CD14-positive monocyte (primary cell): ENCODE results near the gene JUP. TPM values are rescaled to one million over a fixed set of nuclear protein-coding genes. Genes with fewer than 3 reads are reported as not detected.
A peak's percentile ranks its signal among the peaks of the same experiment; 100 is the strongest.

Experiments
- DNase-seq, 3 donors: peaks; one replicate each; pipeline ENCODE4 v3.0.0-alpha.2; 2011 to 2022
- H2AFZ ChIP-seq: 2 replicates; pipeline ENCODE4 v1.6.0; 2012; ENCODE audit warnings: mild to moderate bottlenecking, low read depth, low read length, inconsistent platforms; ENCODE audit not compliant: insufficient read depth, poor library complexity, severe bottlenecking
- H3K27ac ChIP-seq, 2 donors: 1 replicate in 1 of 2; 2 replicates in 1 of 2; pipeline ENCODE4 v1.5.1; 2012 to 2013; ENCODE audit warnings: low read length in 2 of 2, control low read depth in 1 of 2, inconsistent platforms in 1 of 2, low read depth in 1 of 2, mild to moderate bottlenecking in 1 of 2
- H3K27me3 ChIP-seq, 2 donors: one replicate each; pipeline versions ENCODE4 v1.6.0 to v1.6.1; 2011 to 2013; ENCODE audit warnings: low read length in 2 of 2; ENCODE audit not compliant: control insufficient read depth in 2 of 2, insufficient read depth in 2 of 2
- H3K36me3 ChIP-seq, 2 donors: replicated peaks in 1 of 2; 1 replicate in 1 of 2; 2 replicates in 1 of 2; pipeline versions ENCODE4 v1.5.1 to v1.6.1; 2012 to 2013; ENCODE audit warnings: low read length in 2 of 2, control low read depth in 1 of 2, inconsistent platforms in 1 of 2, mild to moderate bottlenecking in 1 of 2; ENCODE audit not compliant: insufficient read depth in 2 of 2, control insufficient read depth in 1 of 2
- H3K4me1 ChIP-seq, 2 donors: 1 replicate in 1 of 2; 2 replicates in 1 of 2; pipeline versions ENCODE4 v1.5.1 to v1.6.1; 2012 to 2013; ENCODE audit warnings: low read length in 2 of 2, control low read depth in 1 of 2, inconsistent platforms in 1 of 2, mild to moderate bottlenecking in 1 of 2, moderate library complexity in 1 of 2; ENCODE audit not compliant: insufficient read depth in 2 of 2, control insufficient read depth in 1 of 2
- H3K4me2 ChIP-seq: replicated peaks from 2 replicates; pipeline ENCODE3; 2012; ENCODE audit warnings: low read length, moderate library complexity, mild to moderate bottlenecking; ENCODE audit not compliant: poor library complexity, severe bottlenecking; ENCODE audit errors: extremely low read depth
- H3K4me3 ChIP-seq, 3 experiments: fragments of 200-600 bp in 1 of 3; sonication (generic) in 1 of 3; replicated peaks in 1 of 3; 1 replicate in 2 of 3; 2 replicates in 1 of 3; pipeline ENCODE4 v1.5.1; 2011 to 2013; ENCODE audit warnings: low read length in 3 of 3, mild to moderate bottlenecking in 3 of 3, control low read depth in 2 of 3, low read depth in 2 of 3, inconsistent platforms in 1 of 3, moderate library complexity in 1 of 3
- H3K79me2 ChIP-seq: 2 replicates; pipeline ENCODE4 v1.6.0; 2012; ENCODE audit warnings: mild to moderate bottlenecking, control low read depth, inconsistent platforms, low read length, moderate library complexity; ENCODE audit not compliant: insufficient read depth
- H3K9ac ChIP-seq: 2 replicates; pipeline ENCODE4 v1.6.0; 2017; ENCODE audit warnings: low read length, mild to moderate bottlenecking; ENCODE audit not compliant: insufficient read depth, poor library complexity, severe bottlenecking
- H3K9me3 ChIP-seq, 2 donors: replicated peaks in 1 of 2; 1 replicate in 1 of 2; 2 replicates in 1 of 2; pipeline versions ENCODE4 v1.5.1 to v1.6.1; 2012 to 2013; ENCODE audit warnings: low read length in 2 of 2, control low read depth in 1 of 2; ENCODE audit not compliant: control insufficient read depth in 1 of 2, insufficient read depth in 1 of 2
- H4K20me1 ChIP-seq: 2 replicates; pipeline ENCODE4 v1.6.0; 2012; ENCODE audit warnings: mild to moderate bottlenecking, low read length, control low read depth, moderate library complexity; ENCODE audit not compliant: insufficient read depth
- H3K27ac Mint-ChIP-seq, 7 donors: one replicate each; pipeline ENCODE4 v1.8.0; 2020; ENCODE audit warnings: mild to moderate bottlenecking in 7 of 7, mixed read lengths in 7 of 7, moderate library complexity in 6 of 7, inconsistent platforms in 2 of 7
- H3K27me3 Mint-ChIP-seq, 3 donors: one replicate each; pipeline ENCODE4 v1.8.0; 2021 to 2022; ENCODE audit warnings: low read depth in 3 of 3, mild to moderate bottlenecking in 3 of 3, mixed read lengths in 3 of 3, moderate library complexity in 3 of 3, inconsistent platforms in 1 of 3
- H3K36me3 Mint-ChIP-seq, 2 donors: one replicate each; pipeline ENCODE4 v1.8.0; 2020; ENCODE audit warnings: mixed read lengths in 2 of 2, inconsistent platforms in 1 of 2, mild to moderate bottlenecking in 1 of 2
- H3K4me1 Mint-ChIP-seq: one replicate; pipeline ENCODE4 v1.8.0; 2020; ENCODE audit warnings: mild to moderate bottlenecking, mixed read lengths
- H3K4me3 Mint-ChIP-seq, 2 donors: one replicate each; pipeline ENCODE4 v1.8.0; 2020; ENCODE audit warnings: mild to moderate bottlenecking in 2 of 2, mixed read lengths in 2 of 2, moderate library complexity in 1 of 2
- H3K9me3 Mint-ChIP-seq, 7 donors: one replicate each; pipeline ENCODE4 v1.8.0; 2020 to 2022; ENCODE audit warnings: mixed read lengths in 7 of 7, mild to moderate bottlenecking in 6 of 7, moderate library complexity in 6 of 7, inconsistent platforms in 2 of 7
- WGBS: methylation state at CpG from one replicate; pipeline ENCODE4 v1.1.5; 2013; ENCODE audit warnings: missing lambda C conversion rate; ENCODE audit not compliant: insufficient coverage; 5-methylcytosine and 5-hydroxymethylcytosine counted together
- intact Hi-C, 2 donors: fragments of 100-400 bp; cut with micrococcal nuclease; formaldehyde crosslinking; loops; one replicate each; pipeline versions ENCODE4 v1.15.0 to v1.15.1; 2023
- polyA plus RNA-seq, 3 donors: library from polyadenylated mRNA; depleted of rRNA in 1 of 3; unstranded in 2 of 3; stranded (reverse) in 1 of 3; fragments of 300-500 nt in 2 of 3; fragments of >200 nt in 1 of 3; fragmentation: Illumina TruSeq in 2 of 3; gene quantifications; 1 replicate in 2 of 3; 2 replicates in 1 of 3; pipeline ENCODE4 v1.2.3, GENCODE V29; 2012 to 2021
- TF ChIP-seq, protein P1 (sequence below): fragments of 200-600 bp; IDR thresholded peaks from one replicate; pipeline ENCODE4 v1.8.0; 2022; ENCODE audit warnings: antibody characterized with exemption, mild to moderate bottlenecking

The JUP gene
- polyA plus RNA-seq, 3 donors = 14.0 to 22.1 (median 15.4) TPM

DNA sequence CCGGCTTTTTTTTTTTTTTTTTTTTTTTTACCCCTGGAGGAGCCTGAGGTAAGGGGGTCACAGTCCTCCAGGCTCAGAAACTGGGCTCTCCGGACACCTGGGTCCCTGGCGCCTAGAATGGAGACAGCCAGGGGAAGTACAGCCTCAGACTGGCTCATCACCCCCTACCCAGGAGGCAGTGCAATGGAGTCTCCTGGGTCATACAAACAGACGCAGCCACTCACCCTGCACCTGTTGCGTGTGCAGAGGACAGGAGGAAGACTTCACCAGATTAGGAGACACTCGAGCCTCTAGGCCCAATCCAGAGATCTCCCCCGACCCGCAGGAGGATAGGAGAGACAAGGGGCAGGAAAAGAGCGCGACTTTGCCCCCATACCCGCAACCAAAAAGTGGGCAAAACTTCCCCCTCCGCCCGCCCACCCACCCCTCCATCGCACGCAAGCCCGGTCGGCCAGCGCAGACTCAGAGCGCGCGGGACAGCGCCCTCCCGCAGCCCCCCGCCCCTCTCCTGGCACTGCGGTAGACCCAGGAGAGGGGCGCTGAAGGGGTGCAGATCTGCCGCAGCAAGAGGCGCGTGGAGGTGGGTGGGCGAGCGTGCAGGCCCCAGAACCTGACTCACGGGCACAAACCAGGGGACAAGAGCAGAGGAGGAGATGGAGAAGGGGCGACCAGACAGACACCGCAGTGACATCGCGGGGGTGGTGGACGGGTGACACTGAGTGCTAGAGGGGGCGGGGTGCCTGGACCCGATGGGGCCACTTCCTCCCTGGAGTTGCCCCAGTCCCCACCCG is 53.0 kb downstream of the JUP start:
- TF ChIP-seq, protein P1, sequence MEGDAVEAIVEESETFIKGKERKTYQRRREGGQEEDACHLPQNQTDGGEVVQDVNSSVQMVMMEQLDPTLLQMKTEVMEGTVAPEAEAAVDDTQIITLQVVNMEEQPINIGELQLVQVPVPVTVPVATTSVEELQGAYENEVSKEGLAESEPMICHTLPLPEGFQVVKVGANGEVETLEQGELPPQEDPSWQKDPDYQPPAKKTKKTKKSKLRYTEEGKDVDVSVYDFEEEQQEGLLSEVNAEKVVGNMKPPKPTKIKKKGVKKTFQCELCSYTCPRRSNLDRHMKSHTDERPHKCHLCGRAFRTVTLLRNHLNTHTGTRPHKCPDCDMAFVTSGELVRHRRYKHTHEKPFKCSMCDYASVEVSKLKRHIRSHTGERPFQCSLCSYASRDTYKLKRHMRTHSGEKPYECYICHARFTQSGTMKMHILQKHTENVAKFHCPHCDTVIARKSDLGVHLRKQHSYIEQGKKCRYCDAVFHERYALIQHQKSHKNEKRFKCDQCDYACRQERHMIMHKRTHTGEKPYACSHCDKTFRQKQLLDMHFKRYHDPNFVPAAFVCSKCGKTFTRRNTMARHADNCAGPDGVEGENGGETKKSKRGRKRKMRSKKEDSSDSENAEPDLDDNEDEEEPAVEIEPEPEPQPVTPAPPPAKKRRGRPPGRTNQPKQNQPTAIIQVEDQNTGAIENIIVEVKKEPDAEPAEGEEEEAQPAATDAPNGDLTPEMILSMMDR = no peak
- WGBS = 7% methylated on average over 24 of the region's 40 CpGs
- H3K4me3 Mint-ChIP-seq = peak overlapping the region in 1 of 2 donors; percentile 89
- Histone ChIP-seq H3K27me3 (peaks cover 27 to 64% of the 10 kb centered on the region in 2 donors), H3K9me3 (no peaks in the 10 kb centered on the region), H3K36me3 (no peaks in the 10 kb centered on the region), H3K4me3 (no peak overlapping the region), H3K4me2 (peak overlapping the region; percentile 27), H3K27ac (no peak overlapping the region), H4K20me1 (no peaks in the 10 kb centered on the region), H3K79me2 (no peaks in the 10 kb centered on the region), H3K4me1 (peaks cover 6 to 8% of the 10 kb centered on the region in 2 donors), H3K9ac (no peak overlapping the region), H2AFZ (no peak overlapping the region)
- peaks cover 9% of the 10 kb centered on the region for H3K4me1 Mint-ChIP-seq
- no peak for DNase-seq
- intact Hi-C loops = no loop called here
- no peak overlapping the region for H3K27ac Mint-ChIP-seq
- peaks cover 61 to 83% (median 75%) of the 10 kb centered on the region in 3 donors for H3K27me3 Mint-ChIP-seq
- H3K9me3 Mint-ChIP-seq = peaks cover 0 to 12% (median 2%) of the 10 kb centered on the region in 7 donors
- H3K36me3 Mint-ChIP-seq = peaks cover 0 to 5% of the 10 kb centered on the region in 2 donors

DNA sequence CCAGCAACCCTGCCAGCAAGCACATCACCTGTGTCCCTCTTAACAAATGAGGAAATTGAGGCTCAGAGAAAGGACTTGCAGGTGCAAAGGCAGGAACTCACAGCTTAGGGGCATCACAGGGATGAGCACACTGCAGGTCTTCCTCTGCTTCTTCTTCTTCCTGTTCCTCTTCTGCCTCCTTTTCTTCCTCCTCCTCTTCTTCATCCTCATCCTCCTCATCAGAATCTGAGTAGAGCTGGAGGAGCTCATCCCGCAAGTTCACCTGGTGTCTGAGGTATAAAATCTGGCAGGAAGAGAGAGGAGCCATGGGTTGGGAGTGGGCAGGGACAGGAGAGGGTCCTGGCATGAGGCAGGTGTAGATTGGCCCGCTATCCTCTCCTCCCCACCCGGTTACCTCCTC is 54.7 kb downstream of the JUP start:
- peaks cover 0 to 5% of the 10 kb centered on the region in 2 donors for H3K36me3 Mint-ChIP-seq
- H3K9me3 Mint-ChIP-seq = peaks cover 0 to 12% (median 2%) of the 10 kb centered on the region in 7 donors
- H3K27me3 ChIP-seq = peaks cover 27 to 59% of the 10 kb centered on the region in 2 donors
- TF ChIP-seq, protein P1 = no peak
- no peak overlapping the region for H3K4me3 ChIP-seq
- no peaks in the 10 kb centered on the region for H4K20me1 ChIP-seq
- H3K4me1 Mint-ChIP-seq = peaks cover 9% of the 10 kb centered on the region
- no peaks in the 10 kb centered on the region for H3K79me2 ChIP-seq
- WGBS = no CpG with 5 or more reads among the region's 3 CpGs
- no peak overlapping the region for H3K4me2 ChIP-seq
- DNase-seq = no peak
- no peak overlapping the region for H3K27ac Mint-ChIP-seq
- H2AFZ ChIP-seq = no peak overlapping the region
- intact Hi-C loops = no loop called here
- H3K36me3 ChIP-seq = no peaks in the 10 kb centered on the region
- no peak overlapping the region for H3K27ac ChIP-seq
- peaks cover 6 to 8% of the 10 kb centered on the region in 2 donors for H3K4me1 ChIP-seq
- H3K4me3 Mint-ChIP-seq = peak overlapping the region in 1 of 2 donors; percentile 82
- H3K9me3 ChIP-seq = no peaks in the 10 kb centered on the region
- H3K27me3 Mint-ChIP-seq = peaks cover 54 to 71% (median 64%) of the 10 kb centered on the region in 3 donors
- no peak overlapping the region for H3K9ac ChIP-seq
